K562 (cell line): ENCODE data around the gene DHTKD1. TPM values are rescaled to one million over a fixed set of nuclear protein-coding genes. Genes with fewer than 3 reads are reported as not detected.

Experiments used
- ATF7 ChIP-seq: fragments of 450-650 bp; IDR thresholded peaks from 2 replicates; pipeline ENCODE4 v1.7.1; 2014; ENCODE audit warnings: mild to moderate bottlenecking, moderate library complexity
- BACH1 ChIP-seq: fragments of 200-800 bp; sonication (Bioruptor generic); IDR thresholded peaks from 2 replicates; pipeline ENCODE4 v1.6.1; 2016; ENCODE audit warnings: missing genetic modification characterization, missing compliant biosample characterization
- BHLHE40 ChIP-seq: IDR thresholded peaks from 2 replicates; pipeline ENCODE4 v1.6.1; 2011; ENCODE audit warnings: low read length, improper control_type of control experiment
- CTBP1 ChIP-seq: fragments of 450-650 bp; IDR thresholded peaks from 2 replicates; pipeline ENCODE4 v1.6.1; 2016; ENCODE audit warnings: borderline replicate concordance
- ESRRA ChIP-seq: fragments of 450-650 bp; IDR thresholded peaks from 2 replicates; pipeline ENCODE4 v1.6.1; 2014; ENCODE audit warnings: low read depth, mild to moderate bottlenecking, moderate library complexity, borderline replicate concordance
- EZH2 ChIP-seq: IDR thresholded peaks from 2 replicates; pipeline ENCODE4 v1.6.1; 2012; ENCODE audit warnings: low read depth, mild to moderate bottlenecking, inconsistent platforms, low read length, borderline replicate concordance
- HDAC3 ChIP-seq: fragments of 450-650 bp; IDR thresholded peaks from 2 replicates; pipeline ENCODE4 v1.6.1; 2018; ENCODE audit warnings: borderline replicate concordance, mild to moderate bottlenecking, moderate library complexity; ENCODE audit not compliant: partially characterized antibody
- HEY1 ChIP-seq: fragments of 250-450 bp; sonication (Bioruptor Pico); IDR thresholded peaks from 2 replicates; pipeline ENCODE4 v1.5.0; 2020; ENCODE audit warnings: mild to moderate bottlenecking, moderate library complexity, borderline replicate concordance
- HNRNPLL ChIP-seq: fragments of 200-400 bp; formaldehyde crosslinking; IDR thresholded peaks from 2 replicates; pipeline ENCODE4 v1.6.1; 2017; ENCODE audit warnings: low read length, low read depth, mild to moderate bottlenecking; ENCODE audit not compliant: poor library complexity, severe bottlenecking
- LEF1 ChIP-seq: fragments of 450-650 bp; IDR thresholded peaks from 2 replicates; pipeline ENCODE4 v1.6.1; 2016; ENCODE audit warnings: mild to moderate bottlenecking
- MBD2 ChIP-seq: sonication (generic); IDR thresholded peaks from 2 replicates; pipeline ENCODE4 v1.6.1; 2016; ENCODE audit warnings: low read depth, borderline replicate concordance
- MTA2 ChIP-seq: fragments of 450-650 bp; IDR thresholded peaks from 2 replicates; pipeline ENCODE4 v1.6.1; 2016; ENCODE audit warnings: low read depth
- PYGO2 ChIP-seq: fragments of 450-650 bp; IDR thresholded peaks from 2 replicates; pipeline ENCODE4 v1.6.1; 2016; ENCODE audit warnings: mild to moderate bottlenecking, missing genetic modification characterization, moderate library complexity, missing compliant biosample characterization
- RBM15 ChIP-seq: fragments of 200-400 bp; formaldehyde crosslinking; IDR thresholded peaks from 2 replicates; pipeline ENCODE4 v1.6.1; 2018; ENCODE audit warnings: mild to moderate bottlenecking, low read length, moderate library complexity; ENCODE audit not compliant: insufficient read depth
- SMARCC2 ChIP-seq: fragments of 450-650 bp; IDR thresholded peaks from 2 replicates; pipeline ENCODE4 v1.6.1; 2017; ENCODE audit warnings: antibody characterized with exemption, moderate library complexity, mild to moderate bottlenecking, low read depth
- ZBTB7A ChIP-seq: IDR thresholded peaks from 2 replicates; pipeline ENCODE4 v1.6.1; 2011; ENCODE audit warnings: low read depth, mild to moderate bottlenecking, low read length, moderate library complexity, borderline replicate concordance; ENCODE audit not compliant: control insufficient read depth
- polyA plus RNA-seq, 8 experiments: library from polyadenylated mRNA; depleted of rRNA in 4 of 8; stranded (reverse) in 5 of 8; unstranded in 3 of 8; fragments of >200 nt; fragmentation: Nextera tagmentation in 2 of 8; fragmentation: Illumina TruSeq in 1 of 8; extraction: Ambion mirVana in 2 of 8; extraction: Trizol in 1 of 8; gene quantifications; 2 replicates each; pipeline versions ENCODE4 v1.2.1 to v1.2.3, GENCODE V29; 2011 to 2014; ENCODE audit warnings: inconsistent platforms in 1 of 8, missing spikeins in 1 of 8
- total RNA-seq, 7 experiments: library from RNA; depleted of rRNA in 6 of 7; stranded (reverse); fragments of >200 nt in 6 of 7; fragmentation: Illumina TruSeq in 2 of 7; extraction: Trizol in 2 of 7; gene quantifications; 2 replicates each; pipeline versions ENCODE4 v1.2.1 to v1.2.3, GENCODE V29; 2011 to 2021; ENCODE audit warnings: low replicate concordance in 1 of 7
- TF ChIP-seq, protein P1 (sequence below), 3 experiments: fragments of 200-800 bp in 1 of 3; sonication (Bioruptor generic) in 1 of 3; sonication (generic) in 1 of 3; formaldehyde crosslinking in 1 of 3; IDR thresholded peaks; 2 replicates each; pipeline versions ENCODE4 v1.6.1 to v1.8.0; 2016 to 2022; ENCODE audit warnings: mild to moderate bottlenecking in 2 of 3, missing compliant biosample characterization in 2 of 3, missing genetic modification characterization in 2 of 3, missing genetic modification reagents in 1 of 3
- TF ChIP-seq, protein P2 (sequence below): sonication (generic); formaldehyde crosslinking; IDR thresholded peaks from 2 replicates; pipeline ENCODE4 v1.8.0; 2022; ENCODE audit warnings: mild to moderate bottlenecking, missing genetic modification reagents
- TF ChIP-seq, protein P3 (sequence below): fragments of 200-800 bp; sonication (Bioruptor generic); IDR thresholded peaks from 2 replicates; pipeline ENCODE4 v1.6.1; 2016; ENCODE audit warnings: missing genetic modification characterization, missing compliant biosample characterization
- TF ChIP-seq, protein P4 (sequence below): fragments of 200-800 bp; sonication (Bioruptor generic); IDR thresholded peaks from 2 replicates; pipeline ENCODE4 v1.6.1; 2017; ENCODE audit warnings: missing genetic modification characterization, missing compliant biosample characterization

The DHTKD1 gene
- total and polyA plus RNA-seq, 9 of the 15 experiments (the other 6 are each of a cell fraction or from before 2014, with no cell fraction given), result 3.1 to 19.7 (median 6.8) TPM

DNA sequence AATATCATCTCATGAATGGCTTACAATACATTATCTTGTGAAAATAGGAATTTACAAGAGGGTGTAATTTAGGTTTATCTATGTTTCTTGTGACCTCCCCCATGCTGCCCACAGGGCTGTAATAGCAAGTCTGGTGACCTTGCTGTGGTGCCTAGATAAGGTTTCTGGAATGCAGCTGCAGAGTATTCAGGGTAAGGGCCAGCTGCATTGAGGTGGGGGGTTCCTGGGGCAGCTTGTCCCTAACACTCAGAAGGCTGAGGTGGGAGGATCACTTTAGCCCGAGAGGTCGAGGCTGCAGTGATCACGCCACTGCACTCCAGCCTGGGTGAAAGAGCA, 5.3 kb upstream of the DHTKD1 start (continued):
- TF ChIP-seq, protein P1, sequence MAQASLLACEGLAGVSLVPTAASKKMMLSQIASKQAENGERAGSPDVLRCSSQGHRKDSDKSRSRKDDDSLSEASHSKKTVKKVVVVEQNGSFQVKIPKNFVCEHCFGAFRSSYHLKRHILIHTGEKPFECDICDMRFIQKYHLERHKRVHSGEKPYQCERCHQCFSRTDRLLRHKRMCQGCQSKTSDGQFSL (CRISPR knock-in tag; IDR thresholded peaks at IDR 0.05), result 0 out of 2 replicates have a peak, but pooled peaks have one; percentile 37
- TF ChIP-seq, protein P1 (tag; IDR thresholded peaks at IDR 0.05), result peak in 1 of 2 experiments; percentile 49; a peak in 2 of 4 replicates
- TF ChIP-seq ESRRA (peak; percentile 94), RBM15 (no peak), BACH1 (tag) (peak; percentile 54; the same call in 1 of the 2 replicates), CTBP1 (peak; percentile 56; the same call in 1 of the 2 replicates), EZH2 (no peak), BHLHE40 (peak; percentile 98), HNRNPLL (no peak), PYGO2 (tag) (peak; percentile 19; the same call in 1 of the 2 replicates), MTA2 (peak; percentile 92), ZBTB7A (peak; percentile 61; the same call in 1 of the 2 replicates), ATF7 (peak; percentile 52), HEY1 (peak; percentile 37; the same call in 1 of the 2 replicates), MBD2 (peak; percentile 67), HDAC3 (peak; percentile 82), SMARCC2 (peak; percentile 76; the same call in 1 of the 2 replicates), LEF1 (peak; percentile 92)
- TF ChIP-seq, protein P2, sequence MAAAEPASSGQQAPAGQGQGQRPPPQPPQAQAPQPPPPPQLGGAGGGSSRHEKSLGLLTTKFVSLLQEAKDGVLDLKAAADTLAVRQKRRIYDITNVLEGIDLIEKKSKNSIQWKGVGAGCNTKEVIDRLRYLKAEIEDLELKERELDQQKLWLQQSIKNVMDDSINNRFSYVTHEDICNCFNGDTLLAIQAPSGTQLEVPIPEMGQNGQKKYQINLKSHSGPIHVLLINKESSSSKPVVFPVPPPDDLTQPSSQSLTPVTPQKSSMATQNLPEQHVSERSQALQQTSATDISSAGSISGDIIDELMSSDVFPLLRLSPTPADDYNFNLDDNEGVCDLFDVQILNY (CRISPR knock-in tag), result no peak
- TF ChIP-seq, protein P3, sequence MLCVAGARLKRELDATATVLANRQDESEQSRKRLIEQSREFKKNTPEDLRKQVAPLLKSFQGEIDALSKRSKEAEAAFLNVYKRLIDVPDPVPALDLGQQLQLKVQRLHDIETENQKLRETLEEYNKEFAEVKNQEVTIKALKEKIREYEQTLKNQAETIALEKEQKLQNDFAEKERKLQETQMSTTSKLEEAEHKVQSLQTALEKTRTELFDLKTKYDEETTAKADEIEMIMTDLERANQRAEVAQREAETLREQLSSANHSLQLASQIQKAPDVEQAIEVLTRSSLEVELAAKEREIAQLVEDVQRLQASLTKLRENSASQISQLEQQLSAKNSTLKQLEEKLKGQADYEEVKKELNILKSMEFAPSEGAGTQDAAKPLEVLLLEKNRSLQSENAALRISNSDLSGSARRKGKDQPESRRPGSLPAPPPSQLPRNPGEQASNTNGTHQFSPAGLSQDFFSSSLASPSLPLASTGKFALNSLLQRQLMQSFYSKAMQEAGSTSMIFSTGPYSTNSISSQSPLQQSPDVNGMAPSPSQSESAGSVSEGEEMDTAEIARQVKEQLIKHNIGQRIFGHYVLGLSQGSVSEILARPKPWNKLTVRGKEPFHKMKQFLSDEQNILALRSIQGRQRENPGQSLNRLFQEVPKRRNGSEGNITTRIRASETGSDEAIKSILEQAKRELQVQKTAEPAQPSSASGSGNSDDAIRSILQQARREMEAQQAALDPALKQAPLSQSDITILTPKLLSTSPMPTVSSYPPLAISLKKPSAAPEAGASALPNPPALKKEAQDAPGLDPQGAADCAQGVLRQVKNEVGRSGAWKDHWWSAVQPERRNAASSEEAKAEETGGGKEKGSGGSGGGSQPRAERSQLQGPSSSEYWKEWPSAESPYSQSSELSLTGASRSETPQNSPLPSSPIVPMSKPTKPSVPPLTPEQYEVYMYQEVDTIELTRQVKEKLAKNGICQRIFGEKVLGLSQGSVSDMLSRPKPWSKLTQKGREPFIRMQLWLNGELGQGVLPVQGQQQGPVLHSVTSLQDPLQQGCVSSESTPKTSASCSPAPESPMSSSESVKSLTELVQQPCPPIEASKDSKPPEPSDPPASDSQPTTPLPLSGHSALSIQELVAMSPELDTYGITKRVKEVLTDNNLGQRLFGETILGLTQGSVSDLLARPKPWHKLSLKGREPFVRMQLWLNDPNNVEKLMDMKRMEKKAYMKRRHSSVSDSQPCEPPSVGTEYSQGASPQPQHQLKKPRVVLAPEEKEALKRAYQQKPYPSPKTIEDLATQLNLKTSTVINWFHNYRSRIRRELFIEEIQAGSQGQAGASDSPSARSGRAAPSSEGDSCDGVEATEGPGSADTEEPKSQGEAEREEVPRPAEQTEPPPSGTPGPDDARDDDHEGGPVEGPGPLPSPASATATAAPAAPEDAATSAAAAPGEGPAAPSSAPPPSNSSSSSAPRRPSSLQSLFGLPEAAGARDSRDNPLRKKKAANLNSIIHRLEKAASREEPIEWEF, result peak; percentile 91; the same call in 1 of the 2 replicates
- TF ChIP-seq, protein P4, sequence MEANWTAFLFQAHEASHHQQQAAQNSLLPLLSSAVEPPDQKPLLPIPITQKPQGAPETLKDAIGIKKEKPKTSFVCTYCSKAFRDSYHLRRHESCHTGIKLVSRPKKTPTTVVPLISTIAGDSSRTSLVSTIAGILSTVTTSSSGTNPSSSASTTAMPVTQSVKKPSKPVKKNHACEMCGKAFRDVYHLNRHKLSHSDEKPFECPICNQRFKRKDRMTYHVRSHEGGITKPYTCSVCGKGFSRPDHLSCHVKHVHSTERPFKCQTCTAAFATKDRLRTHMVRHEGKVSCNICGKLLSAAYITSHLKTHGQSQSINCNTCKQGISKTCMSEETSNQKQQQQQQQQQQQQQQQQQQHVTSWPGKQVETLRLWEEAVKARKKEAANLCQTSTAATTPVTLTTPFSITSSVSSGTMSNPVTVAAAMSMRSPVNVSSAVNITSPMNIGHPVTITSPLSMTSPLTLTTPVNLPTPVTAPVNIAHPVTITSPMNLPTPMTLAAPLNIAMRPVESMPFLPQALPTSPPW (CRISPR knock-in tag), result peak; percentile 81
